HepG2 (cell line): ENCODE measurements around the gene SDC1. TPM values are rescaled to one million over a fixed set of nuclear protein-coding genes. Genes with fewer than 3 reads are reported as not detected.

Experiments used
- AKNA ChIP-seq: sonication (generic); formaldehyde crosslinking; IDR thresholded peaks from 2 replicates; pipeline ENCODE4 v1.4.0; 2020; ENCODE audit warnings: missing genetic modification reagents, borderline replicate concordance
- ATF2 ChIP-seq: sonication (generic); formaldehyde crosslinking; IDR thresholded peaks from 2 replicates; pipeline ENCODE4 v1.4.0; 2020; ENCODE audit warnings: missing genetic modification reagents
- BRD4 ChIP-seq: sonication (generic); formaldehyde crosslinking; IDR thresholded peaks from 2 replicates; pipeline ENCODE4 v1.4.0; 2020; ENCODE audit warnings: missing genetic modification reagents
- CBFB ChIP-seq: sonication (generic); formaldehyde crosslinking; IDR thresholded peaks from 2 replicates; pipeline ENCODE4 v1.4.0; 2020; ENCODE audit warnings: missing genetic modification reagents
- CHCHD3 ChIP-seq: sonication (generic); formaldehyde crosslinking; IDR thresholded peaks from 2 replicates; pipeline ENCODE4 v1.8.0; 2022; ENCODE audit warnings: mild to moderate bottlenecking, missing genetic modification reagents, moderate library complexity
- CSRNP1 ChIP-seq: sonication (generic); formaldehyde crosslinking; IDR thresholded peaks from 2 replicates; pipeline ENCODE4 v1.8.1; 2023; ENCODE audit warnings: mild to moderate bottlenecking, missing genetic modification reagents
- GMEB1 ChIP-seq: sonication (generic); formaldehyde crosslinking; IDR thresholded peaks from 2 replicates; pipeline ENCODE4 v1.5.1; 2020; ENCODE audit warnings: missing genetic modification reagents, mild to moderate bottlenecking, borderline replicate concordance
- HNF4A ChIP-seq: sonication (generic); formaldehyde crosslinking; IDR thresholded peaks from 2 replicates; pipeline ENCODE4 v1.4.0; 2020; ENCODE audit warnings: missing genetic modification reagents
- IRF2 ChIP-seq: IDR thresholded peaks from 2 replicates; pipeline ENCODE4 v1.6.1; 2018; ENCODE audit warnings: missing genetic modification reagents, missing compliant biosample characterization
- IRF9 ChIP-seq: sonication (generic); formaldehyde crosslinking; IDR thresholded peaks from 2 replicates; pipeline ENCODE4 v1.8.0; 2022; ENCODE audit warnings: missing genetic modification reagents, mild to moderate bottlenecking, borderline replicate concordance
- JUND ChIP-seq: sonication (generic); formaldehyde crosslinking; IDR thresholded peaks from 2 replicates; pipeline ENCODE4 v1.8.0; 2022; ENCODE audit warnings: mild to moderate bottlenecking, missing genetic modification reagents
- NCOA2 ChIP-seq: sonication (generic); formaldehyde crosslinking; IDR thresholded peaks from 2 replicates; pipeline ENCODE4 v1.8.0; 2022; ENCODE audit warnings: inconsistent platforms
- PAWR ChIP-seq: sonication (generic); formaldehyde crosslinking; IDR thresholded peaks from 2 replicates; pipeline ENCODE4 v1.4.0; 2020; ENCODE audit warnings: missing genetic modification reagents, mild to moderate bottlenecking, borderline replicate concordance
- TCF7 ChIP-seq: sonication (generic); IDR thresholded peaks from 2 replicates; pipeline ENCODE4 v1.6.1; 2016; ENCODE audit warnings: antibody characterized with exemption, low read depth
- ZNF253 ChIP-seq: sonication (generic); formaldehyde crosslinking; IDR thresholded peaks from 2 replicates; pipeline ENCODE4 v1.8.0; 2022; ENCODE audit warnings: mild to moderate bottlenecking, missing genetic modification reagents, borderline replicate concordance
- ZNF263 ChIP-seq: sonication (generic); formaldehyde crosslinking; IDR thresholded peaks from 2 replicates; pipeline ENCODE4 v1.4.0; 2020; ENCODE audit warnings: missing genetic modification reagents
- ZNF788 ChIP-seq: sonication (generic); formaldehyde crosslinking; IDR thresholded peaks from 2 replicates; pipeline ENCODE4 v1.5.0; 2020; ENCODE audit warnings: mild to moderate bottlenecking, missing genetic modification reagents, borderline replicate concordance
- ZNF83 ChIP-seq: sonication (generic); formaldehyde crosslinking; IDR thresholded peaks from 2 replicates; pipeline ENCODE4 v1.4.0; 2020; ENCODE audit warnings: missing genetic modification reagents, mild to moderate bottlenecking, borderline replicate concordance
- polyA plus RNA-seq, 8 experiments: library from polyadenylated mRNA; depleted of rRNA in 3 of 8; stranded (reverse) in 7 of 8; unstranded in 1 of 8; fragments of >200 nt; fragmentation: Illumina TruSeq in 4 of 8; extraction: Trizol in 4 of 8; gene quantifications; 2 replicates each; pipeline versions ENCODE4 v1.2.1 to v1.2.3, GENCODE V29; 2011 to 2016; ENCODE audit warnings: low read depth in 4 of 8, missing spikeins in 1 of 8, mixed read lengths in 1 of 8; ENCODE audit not compliant: insufficient read depth in 1 of 8
- total RNA-seq, 5 experiments: library from RNA; depleted of rRNA; stranded (reverse); fragments of >200 nt; fragmentation: Illumina TruSeq; extraction: Trizol; gene quantifications; 2 replicates each; pipeline ENCODE4 v1.2.3, GENCODE V29; 2016; ENCODE audit warnings: low read depth in 1 of 5

SDC1 gene
- total and polyA plus RNA-seq, 2 of the 13 experiments (the other 11 are each of a cell fraction or from before 2014, with no cell fraction given), result 108 to 119 TPM

GRCh38 chr2:20225294-20226151 lies 593 bp upstream of the SDC1 start (continued):
- TF ChIP-seq GMEB1 (CRISPR knock-in tag) (peak; percentile 69), CBFB (CRISPR knock-in tag) (peak; percentile 86), BRD4 (CRISPR knock-in tag) (0 out of 2 replicates have a peak, but pooled peaks have one; percentile 62), HNF4A (CRISPR knock-in tag) (peak; percentile 86), CSRNP1 (peak; percentile 86), ATF2 (CRISPR knock-in tag) (peak; percentile 58), ZNF253 (no peak), TCF7 (no peak), CHCHD3 (peak; percentile 88), PAWR (CRISPR knock-in tag) (no peak), ZNF83 (no peak), ZNF788 (CRISPR knock-in tag) (peak; percentile 73; the same call in 1 of the 2 replicates), IRF9 (CRISPR knock-in tag) (no peak), AKNA (CRISPR knock-in tag) (no peak), JUND (CRISPR knock-in tag) (0 out of 2 replicates have a peak, but pooled peaks have one; percentile 22), IRF2 (CRISPR knock-in tag) (peak; percentile 52; the same call in 1 of the 2 replicates), NCOA2 (peak; percentile 56), ZNF263 (CRISPR knock-in tag) (peak; percentile 80)
